Loucy (cell line): ENCODE data around the gene EPHB6.

ENCODE experiments used
- H2AFZ ChIP-seq: fragments of 200-600 bp; sonication (generic); 2 replicates; pipeline ENCODE4 v1.6.0; 2016; ENCODE audit warnings: antibody characterized with exemption, mild to moderate bottlenecking, low read length, moderate library complexity
- H3F3A ChIP-seq: fragments of 200-600 bp; 2 replicates; pipeline ENCODE4 v1.6.0; 2016; ENCODE audit warnings: antibody characterized with exemption, low read depth, mild to moderate bottlenecking
- H3K27me3 ChIP-seq: fragments of 200-600 bp; sonication (generic); 2 replicates; pipeline ENCODE4 v1.6.1; 2014; ENCODE audit warnings: low read length, mild to moderate bottlenecking; ENCODE audit not compliant: insufficient read depth, poor library complexity, severe bottlenecking
- H3K36me3 ChIP-seq: fragments of 200-600 bp; sonication (generic); 2 replicates; pipeline ENCODE4 v1.6.1; 2016; ENCODE audit warnings: low read length; ENCODE audit not compliant: insufficient read depth
- H3K4me1 ChIP-seq: fragments of 200-600 bp; sonication (generic); 2 replicates; pipeline ENCODE4 v1.5.1; 2014; ENCODE audit warnings: low read length, mild to moderate bottlenecking; ENCODE audit not compliant: insufficient read depth, poor library complexity, severe bottlenecking
- H3K4me2 ChIP-seq: fragments of 200-600 bp; sonication (generic); 2 replicates; pipeline ENCODE4 v1.6.0; 2014; ENCODE audit warnings: antibody characterized with exemption, low read length, low read depth, mild to moderate bottlenecking; ENCODE audit not compliant: poor library complexity, severe bottlenecking
- H3K4me3 ChIP-seq: fragments of 200-600 bp; sonication (generic); 2 replicates; pipeline ENCODE4 v1.5.1; 2014; ENCODE audit warnings: low read length, mild to moderate bottlenecking, mixed read lengths; ENCODE audit not compliant: poor library complexity, severe bottlenecking
- H3K79me2 ChIP-seq: fragments of 200-600 bp; sonication (generic); 2 replicates; pipeline ENCODE4 v1.6.1; 2014; ENCODE audit warnings: low read length; ENCODE audit not compliant: insufficient read depth
- H3K9ac ChIP-seq: fragments of 200-600 bp; sonication (generic); 2 replicates; pipeline ENCODE4 v1.6.0; 2014; ENCODE audit warnings: mild to moderate bottlenecking, low read depth, low read length, moderate library complexity; ENCODE audit not compliant: poor library complexity, severe bottlenecking
- H3K9me2 ChIP-seq: fragments of 200-600 bp; sonication (generic); replicated peaks from 2 replicates; pipeline ENCODE4 v1.6.1; 2016; ENCODE audit warnings: low read depth, low read length, mixed read lengths
- H3K9me3 ChIP-seq: fragments of 200-600 bp; sonication (generic); 2 replicates; pipeline ENCODE4 v1.6.1; 2014; ENCODE audit warnings: mild to moderate bottlenecking, antibody characterized with exemption, low read length, low read depth; ENCODE audit not compliant: insufficient read depth
- H4K20me1 ChIP-seq: fragments of 200-600 bp; sonication (generic); 2 replicates; pipeline ENCODE4 v1.6.0; 2014; ENCODE audit warnings: antibody characterized with exemption, low read length, mild to moderate bottlenecking; ENCODE audit not compliant: insufficient read depth, poor library complexity, severe bottlenecking
- EZH2phosphoT487 ChIP-seq: fragments of 200-600 bp; IDR thresholded peaks from 2 replicates; pipeline ENCODE4 v1.6.1; 2018; ENCODE audit warnings: antibody characterized with exemption, mild to moderate bottlenecking, moderate library complexity, borderline replicate concordance
- TF ChIP-seq, protein P1 (sequence below): fragments of 200-600 bp; sonication (generic); conservative IDR thresholded peaks from 2 replicates; pipeline ENCODE4 v1.5.1; 2014; ENCODE audit warnings: mild to moderate bottlenecking, antibody characterized with exemption, low read length

EPHB6 gene

DNA sequence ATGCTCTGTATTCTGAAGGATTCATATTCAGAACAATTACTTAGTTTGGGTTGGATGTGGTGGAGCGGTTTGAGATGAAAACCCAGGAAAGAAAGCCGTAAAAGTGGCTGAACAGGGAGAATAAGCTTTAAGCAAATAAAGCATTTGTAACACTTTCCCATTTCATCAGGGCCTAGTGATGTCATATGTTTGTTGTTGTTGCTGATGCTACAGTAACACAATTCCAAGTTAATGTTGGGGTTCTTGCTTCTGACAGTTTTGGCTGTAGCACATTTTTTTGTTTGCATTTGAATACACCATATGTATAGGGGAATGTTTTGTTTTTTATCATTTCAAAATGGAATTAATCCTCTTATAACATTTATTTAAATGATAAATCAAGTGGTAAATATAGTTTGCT is 40.4 kb upstream of the EPHB6 start:
- Histone ChIP-seq H3K27me3 (no peaks in the 10 kb centered on the region), H3F3A (peaks cover 10% of the 10 kb centered on the region; the same call in 1 of the 2 replicates), H3K9me2 (no peaks in the 10 kb centered on the region), H3K4me3 (no peak overlapping the region), H3K36me3 (no peaks in the 10 kb centered on the region), H3K9me3 (no peaks in the 10 kb centered on the region), H3K9ac (no peak overlapping the region), H2AFZ (no peak overlapping the region), H4K20me1 (no peaks in the 10 kb centered on the region), H3K79me2 (peaks cover 28% of the 10 kb centered on the region), H3K4me2 (no peak overlapping the region), H3K4me1 (peaks cover 49% of the 10 kb centered on the region)
- TF ChIP-seq, protein P1, sequence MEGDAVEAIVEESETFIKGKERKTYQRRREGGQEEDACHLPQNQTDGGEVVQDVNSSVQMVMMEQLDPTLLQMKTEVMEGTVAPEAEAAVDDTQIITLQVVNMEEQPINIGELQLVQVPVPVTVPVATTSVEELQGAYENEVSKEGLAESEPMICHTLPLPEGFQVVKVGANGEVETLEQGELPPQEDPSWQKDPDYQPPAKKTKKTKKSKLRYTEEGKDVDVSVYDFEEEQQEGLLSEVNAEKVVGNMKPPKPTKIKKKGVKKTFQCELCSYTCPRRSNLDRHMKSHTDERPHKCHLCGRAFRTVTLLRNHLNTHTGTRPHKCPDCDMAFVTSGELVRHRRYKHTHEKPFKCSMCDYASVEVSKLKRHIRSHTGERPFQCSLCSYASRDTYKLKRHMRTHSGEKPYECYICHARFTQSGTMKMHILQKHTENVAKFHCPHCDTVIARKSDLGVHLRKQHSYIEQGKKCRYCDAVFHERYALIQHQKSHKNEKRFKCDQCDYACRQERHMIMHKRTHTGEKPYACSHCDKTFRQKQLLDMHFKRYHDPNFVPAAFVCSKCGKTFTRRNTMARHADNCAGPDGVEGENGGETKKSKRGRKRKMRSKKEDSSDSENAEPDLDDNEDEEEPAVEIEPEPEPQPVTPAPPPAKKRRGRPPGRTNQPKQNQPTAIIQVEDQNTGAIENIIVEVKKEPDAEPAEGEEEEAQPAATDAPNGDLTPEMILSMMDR = no peak
- TF ChIP-seq EZH2phosphoT487 = no peak

DNA sequence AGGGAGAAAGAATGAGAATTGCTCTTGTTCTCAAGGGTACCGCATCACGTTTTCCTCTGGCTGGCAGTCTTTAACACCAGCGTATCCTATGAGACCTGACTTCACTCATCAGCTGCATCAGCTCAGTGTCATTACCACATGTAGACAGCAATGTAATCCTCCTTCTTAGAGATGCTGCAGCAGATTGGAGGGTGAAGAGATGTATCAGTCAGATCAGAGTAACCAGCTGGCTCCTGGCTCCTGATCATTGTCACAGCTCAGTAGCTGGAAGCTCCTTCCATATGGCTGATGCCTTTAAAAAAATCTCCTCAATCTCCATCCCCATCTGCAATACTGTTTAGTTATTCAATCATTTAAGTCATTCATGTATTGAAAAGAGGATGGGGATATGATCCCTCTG is 39.7 kb upstream of the EPHB6 start:
- Histone ChIP-seq H3K9me2 (no peaks in the 10 kb centered on the region), H3F3A (peaks cover 3% of the 10 kb centered on the region; the same call in 1 of the 2 replicates), H4K20me1 (no peaks in the 10 kb centered on the region), H3K4me1 (peaks cover 42% of the 10 kb centered on the region), H3K79me2 (peaks cover 24% of the 10 kb centered on the region), H3K9me3 (no peaks in the 10 kb centered on the region), H3K36me3 (no peaks in the 10 kb centered on the region), H2AFZ (no peak overlapping the region), H3K27me3 (no peaks in the 10 kb centered on the region), H3K4me2 (no peak overlapping the region), H3K9ac (no peak overlapping the region), H3K4me3 (no peak overlapping the region)
- TF ChIP-seq, protein P1 = no peak
- no peak for TF ChIP-seq EZH2phosphoT487

DNA sequence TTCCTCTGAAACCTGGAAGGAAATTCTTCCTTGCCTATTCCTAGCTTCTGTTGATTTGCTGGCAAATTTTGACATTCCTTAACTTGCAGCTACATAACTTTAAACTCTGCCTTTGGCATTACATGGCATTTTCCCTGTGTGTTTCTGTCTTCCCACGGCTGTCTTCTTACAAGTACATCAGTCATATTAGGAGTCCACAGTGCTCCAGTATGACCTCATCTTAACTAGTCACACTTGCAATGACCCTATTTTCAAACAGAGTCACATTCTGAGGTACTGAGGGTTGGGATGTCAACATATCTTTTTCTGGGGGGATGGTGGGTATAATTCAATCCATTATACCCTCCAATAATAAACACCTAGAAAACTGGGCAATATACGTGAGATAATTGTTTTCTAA is 37.4 kb upstream of the EPHB6 start:
- H4K20me1 ChIP-seq = no peaks in the 10 kb centered on the region
- no peak overlapping the region for H3K4me2 ChIP-seq
- H3K79me2 ChIP-seq = 0 out of 2 replicates have a peak, but pooled peaks cover 8% of the 10 kb centered on the region
- H2AFZ ChIP-seq = no peak overlapping the region
- H3F3A ChIP-seq = no peaks in the 10 kb centered on the region
- H3K4me1 ChIP-seq = peaks cover 19% of the 10 kb centered on the region
- no peaks in the 10 kb centered on the region for H3K9me2 ChIP-seq
- no peaks in the 10 kb centered on the region for H3K36me3 ChIP-seq
- H3K9me3 ChIP-seq = no peaks in the 10 kb centered on the region
- H3K4me3 ChIP-seq = no peak overlapping the region
- no peaks in the 10 kb centered on the region for H3K27me3 ChIP-seq
- no peak overlapping the region for H3K9ac ChIP-seq
- TF ChIP-seq, protein P1 = no peak
- no peak for TF ChIP-seq EZH2phosphoT487
